ENCODE data around the gene SLC50A1.

DNA sequence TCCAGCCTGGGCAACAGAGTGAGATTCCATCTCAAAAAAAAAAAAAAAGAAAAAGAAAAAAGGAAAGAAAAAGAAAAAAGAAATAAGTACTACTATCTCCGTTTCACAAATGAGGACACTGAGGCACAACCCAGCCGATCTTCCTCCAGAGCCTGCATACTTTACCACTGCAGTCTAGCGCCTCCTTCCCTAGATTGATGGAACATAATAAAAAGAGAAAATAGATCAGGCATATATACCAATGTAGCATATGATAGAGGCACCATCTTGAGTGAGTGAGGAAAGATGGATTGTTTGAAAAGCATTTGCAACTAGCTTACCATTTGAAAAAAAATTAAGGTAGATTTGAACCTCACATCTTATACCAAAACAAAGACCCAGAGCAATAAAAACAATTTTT is 9.8 kb downstream of the SLC50A1 start:
- TF ChIP-seq, protein P1, sequence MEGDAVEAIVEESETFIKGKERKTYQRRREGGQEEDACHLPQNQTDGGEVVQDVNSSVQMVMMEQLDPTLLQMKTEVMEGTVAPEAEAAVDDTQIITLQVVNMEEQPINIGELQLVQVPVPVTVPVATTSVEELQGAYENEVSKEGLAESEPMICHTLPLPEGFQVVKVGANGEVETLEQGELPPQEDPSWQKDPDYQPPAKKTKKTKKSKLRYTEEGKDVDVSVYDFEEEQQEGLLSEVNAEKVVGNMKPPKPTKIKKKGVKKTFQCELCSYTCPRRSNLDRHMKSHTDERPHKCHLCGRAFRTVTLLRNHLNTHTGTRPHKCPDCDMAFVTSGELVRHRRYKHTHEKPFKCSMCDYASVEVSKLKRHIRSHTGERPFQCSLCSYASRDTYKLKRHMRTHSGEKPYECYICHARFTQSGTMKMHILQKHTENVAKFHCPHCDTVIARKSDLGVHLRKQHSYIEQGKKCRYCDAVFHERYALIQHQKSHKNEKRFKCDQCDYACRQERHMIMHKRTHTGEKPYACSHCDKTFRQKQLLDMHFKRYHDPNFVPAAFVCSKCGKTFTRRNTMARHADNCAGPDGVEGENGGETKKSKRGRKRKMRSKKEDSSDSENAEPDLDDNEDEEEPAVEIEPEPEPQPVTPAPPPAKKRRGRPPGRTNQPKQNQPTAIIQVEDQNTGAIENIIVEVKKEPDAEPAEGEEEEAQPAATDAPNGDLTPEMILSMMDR (optimal IDR thresholded peaks at IDR 0.05 in 1 of 3, IDR thresholded peaks at IDR 0.05 in 1 of 3, conservative IDR thresholded peaks at IDR 0.05 in 1 of 3; ENCODE audit: extremely low read depth in 1 of 3, insufficient read depth in 2 of 3, low read length in 3 of 3), result peak in 1 of 3 experiments; percentile 6
- TF ChIP-seq EZH2 (IDR thresholded peaks at IDR 0.05; ENCODE audit: low read length), result no peak
